ENCODE data around the gene HP. TPM values are rescaled to one million over a fixed set of nuclear protein-coding genes. Genes with fewer than 3 reads are reported as not detected.
A peak's percentile ranks its signal among the peaks of the same experiment; 100 is the strongest.

The HP gene
- total and polyA plus RNA-seq, 2 of the 13 experiments (the other 11 are each of a cell fraction or from before 2014, with no cell fraction given), result 387 to 524 TPM

GRCh38 chr16:72109300-72109699, 55.0 kb downstream of the HP start:
- Histone ChIP-seq H3K4me1 (ENCODE audit: insufficient read depth, low read length) (no peaks in the 10 kb centered on the region), H3K79me2 (ENCODE audit: insufficient read depth, low read length) (no peaks in the 10 kb centered on the region), H3K27ac (ENCODE audit: extremely low read length, insufficient read depth, low read length) (no peak overlapping the region), H3K36me3 (replicated peaks in 1 of 2; ENCODE audit: control insufficient read depth in 1 of 2, insufficient read depth in 2 of 2, low read length in 2 of 2) (peaks cover 70 to 87% of the 10 kb centered on the region in 2 experiments), H3K4me3 (replicated peaks in 1 of 3; ENCODE audit: insufficient read depth in 1 of 3, low read depth in 2 of 3, low read length in 3 of 3) (no peak overlapping the region), H3K4me2 (ENCODE audit: low read depth, low read length) (no peak overlapping the region), H3K9ac (ENCODE audit: insufficient read depth, low read depth, low read length) (no peak overlapping the region), H3K27me3 (ENCODE audit: control insufficient read depth in 1 of 2, insufficient read depth in 2 of 2, low read length in 2 of 2) (no peaks in the 10 kb centered on the region), H3K9me3 (ENCODE audit: low read length) (no peaks in the 10 kb centered on the region), H2AFZ (ENCODE audit: low read length) (no peak overlapping the region), H4K20me1 (ENCODE audit: insufficient read depth, low read length) (no peaks in the 10 kb centered on the region)
- ATAC-seq (no peak), DNase-seq (ENCODE audit: low spot score) (no peak), FAIRE-seq (no peak)
- intact Hi-C loops (cut with micrococcal nuclease; ENCODE audit: unreplicated experiment) (no loop called here), in situ Hi-C loops (cut with HindIII; ENCODE audit: extremely low pct_ligation_motif_present, low pct_unique_long_range_greater_than_20kb) (no loop called here)
- BruUV-seq (replicated peaks), result no TSS peak
- WGBS (ENCODE audit: low lambda C conversion rate), result 98% methylated on average over 11 of the region's 12 CpGs
- TF ChIP-seq FOXO1 (CRISPR knock-in tag; IDR thresholded peaks at IDR 0.05), result no peak
- TF ChIP-seq ZNF335 (CRISPR knock-in tag; IDR thresholded peaks at IDR 0.05), result no peak
- TF ChIP-seq FOXP1 (IDR thresholded peaks at IDR 0.05), result no peak
- TF ChIP-seq FOXP1 (CRISPR knock-in tag; IDR thresholded peaks at IDR 0.05), result no peak
- no peak for TF ChIP-seq DNMT1 (CRISPR knock-in tag; IDR thresholded peaks at IDR 0.05)
- no peak for TF ChIP-seq NCOA1 (CRISPR knock-in tag; IDR thresholded peaks at IDR 0.05)
- no peak for TF ChIP-seq HMGXB4 (CRISPR knock-in tag; IDR thresholded peaks at IDR 0.05; ENCODE audit: borderline replicate concordance in 1 of 2, low read depth in 1 of 2)
- no peak for TF ChIP-seq KAT7 (CRISPR knock-in tag; IDR thresholded peaks at IDR 0.05; ENCODE audit: borderline replicate concordance)
- ChIA-PET CTCF (ENCODE audit: low intra/inter-chr PET ratio, low total read pairs) (no interaction called here), POLR2A (no interaction called here)

DNA sequence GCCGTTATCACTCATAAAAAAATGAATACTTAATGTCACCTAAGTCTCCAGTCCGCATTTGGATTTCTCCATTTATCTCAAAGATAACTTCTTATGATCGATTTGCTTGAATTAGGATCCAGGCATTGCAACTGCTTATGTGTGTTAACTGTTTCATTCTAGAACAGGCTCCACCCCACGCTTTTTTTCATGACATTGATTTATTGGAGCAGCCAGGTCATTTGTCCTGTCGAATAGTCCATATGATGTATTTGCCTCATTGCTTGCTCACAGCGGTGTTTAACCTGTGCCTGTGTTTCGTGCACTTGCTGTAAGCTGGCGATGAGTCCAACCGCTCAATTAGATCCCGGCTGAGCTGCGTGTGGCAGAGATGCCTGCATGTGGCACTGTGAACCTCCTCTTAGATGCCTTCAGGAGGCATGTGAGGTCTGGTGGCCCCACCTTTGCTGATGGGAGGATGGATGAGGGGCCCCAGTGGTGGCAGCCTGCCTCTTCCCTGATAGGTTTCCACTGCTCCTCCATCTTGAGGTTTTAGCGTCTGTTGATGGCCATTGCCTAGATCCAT, 55.7 kb downstream of the HP start:
- H3K27ac ChIP-seq (ENCODE audit: extremely low read length, insufficient read depth, low read length), result no peak overlapping the region
- no peak overlapping the region for H3K4me2 ChIP-seq (ENCODE audit: low read depth, low read length)
- CTCF ChIA-PET (ENCODE audit: low intra/inter-chr PET ratio, low total read pairs), result no interaction called here
- WGBS (ENCODE audit: low lambda C conversion rate), result 98% methylated on average over 12 of the region's 12 CpGs
- H3K36me3 ChIP-seq (replicated peaks in 1 of 2; ENCODE audit: control insufficient read depth in 1 of 2, insufficient read depth in 2 of 2, low read length in 2 of 2), result peaks cover 64 to 80% of the 10 kb centered on the region in 2 experiments
- POLR2A ChIA-PET, result no interaction called here
- H3K79me2 ChIP-seq (ENCODE audit: insufficient read depth, low read length), result no peaks in the 10 kb centered on the region
- TSS peak; percentile 29 for BruUV-seq (replicated peaks)
- H3K27me3 ChIP-seq (ENCODE audit: control insufficient read depth in 1 of 2, insufficient read depth in 2 of 2, low read length in 2 of 2), result no peaks in the 10 kb centered on the region
- ATAC-seq (no peak), FAIRE-seq (no peak), DNase-seq (ENCODE audit: low spot score) (no peak)
- intact Hi-C loops (cut with micrococcal nuclease; ENCODE audit: unreplicated experiment) (no loop called here), in situ Hi-C loops (cut with HindIII; ENCODE audit: extremely low pct_ligation_motif_present, low pct_unique_long_range_greater_than_20kb) (no loop called here)
- no peaks in the 10 kb centered on the region for H3K4me1 ChIP-seq (ENCODE audit: insufficient read depth, low read length)
- H3K4me3 ChIP-seq (replicated peaks in 1 of 3; ENCODE audit: insufficient read depth in 1 of 3, low read depth in 2 of 3, low read length in 3 of 3), result no peak overlapping the region
- H4K20me1 ChIP-seq (ENCODE audit: insufficient read depth, low read length), result no peaks in the 10 kb centered on the region
- H3K9ac ChIP-seq (ENCODE audit: insufficient read depth, low read depth, low read length), result no peak overlapping the region
- H2AFZ ChIP-seq (ENCODE audit: low read length), result no peak overlapping the region
- no peaks in the 10 kb centered on the region for H3K9me3 ChIP-seq (ENCODE audit: low read length)
- TF ChIP-seq ZNF253 (CRISPR knock-in tag; IDR thresholded peaks at IDR 0.05; ENCODE audit: borderline replicate concordance), result no peak
- TF ChIP-seq, protein P1, sequence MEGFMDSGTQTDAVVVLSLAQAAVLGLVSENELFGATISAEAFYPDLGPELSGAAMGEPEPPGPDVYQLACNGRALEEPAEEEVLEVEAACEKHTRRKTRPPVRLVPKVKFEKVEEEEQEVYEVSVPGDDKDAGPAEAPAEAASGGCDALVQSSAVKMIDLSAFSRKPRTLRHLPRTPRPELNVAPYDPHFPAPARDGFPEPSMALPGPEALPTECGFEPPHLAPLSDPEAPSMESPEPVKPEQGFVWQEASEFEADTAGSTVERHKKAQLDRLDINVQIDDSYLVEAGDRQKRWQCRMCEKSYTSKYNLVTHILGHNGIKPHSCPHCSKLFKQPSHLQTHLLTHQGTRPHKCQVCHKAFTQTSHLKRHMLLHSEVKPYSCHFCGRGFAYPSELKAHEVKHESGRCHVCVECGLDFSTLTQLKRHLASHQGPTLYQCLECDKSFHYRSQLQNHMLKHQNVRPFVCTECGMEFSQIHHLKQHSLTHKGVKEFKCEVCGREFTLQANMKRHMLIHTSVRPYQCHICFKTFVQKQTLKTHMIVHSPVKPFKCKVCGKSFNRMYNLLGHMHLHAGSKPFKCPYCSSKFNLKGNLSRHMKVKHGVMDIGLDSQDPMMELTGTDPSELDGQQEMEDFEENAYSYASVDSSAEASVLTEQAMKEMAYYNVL (CRISPR knock-in tag; IDR thresholded peaks at IDR 0.05; ENCODE audit: borderline replicate concordance), result no peak
- TF ChIP-seq ZNF101 (CRISPR knock-in tag; IDR thresholded peaks at IDR 0.05; ENCODE audit: borderline replicate concordance, low read depth), result no peak
- TF ChIP-seq HMGXB4 (CRISPR knock-in tag; IDR thresholded peaks at IDR 0.05; ENCODE audit: borderline replicate concordance in 1 of 2, low read depth in 1 of 2), result no peak
- no peak for TF ChIP-seq NFYB (CRISPR knock-in tag; IDR thresholded peaks at IDR 0.05)
- TF ChIP-seq ZNF768 (CRISPR knock-in tag; IDR thresholded peaks at IDR 0.05), result no peak
- no peak for TF ChIP-seq PRPF4 (IDR thresholded peaks at IDR 0.05; ENCODE audit: low read depth, low read length, poor library complexity, severe bottlenecking)

Measured in HepG2 (cell line).